ENCODE measurements around the gene CDKL4.

CDKL4 gene

DNA sequence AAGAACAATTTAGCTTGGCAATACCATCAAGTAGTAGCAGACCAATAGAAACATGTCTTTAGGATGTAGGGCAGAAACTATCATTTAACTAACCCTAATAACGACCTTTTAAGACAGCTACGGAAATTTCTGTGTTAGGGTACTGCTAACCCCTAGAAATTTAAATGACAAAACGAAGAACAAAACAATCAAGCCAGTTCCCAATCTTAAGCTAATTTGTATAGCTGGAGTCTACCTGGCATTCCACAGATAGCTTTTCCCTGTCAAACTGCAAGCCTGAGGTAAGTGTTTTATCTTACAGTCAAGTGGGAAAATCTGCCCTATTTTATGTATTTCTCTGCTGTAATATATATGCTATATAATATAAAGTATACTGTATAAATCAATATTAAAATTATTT, 37.6 kb upstream of the CDKL4 start:
- no peak for TF ChIP-seq TCF12 (IDR thresholded peaks at IDR 0.05; ENCODE audit: low read depth)
- TF ChIP-seq ZBTB7A (IDR thresholded peaks at IDR 0.05; ENCODE audit: low read depth), result no peak
- TF ChIP-seq, protein P1, sequence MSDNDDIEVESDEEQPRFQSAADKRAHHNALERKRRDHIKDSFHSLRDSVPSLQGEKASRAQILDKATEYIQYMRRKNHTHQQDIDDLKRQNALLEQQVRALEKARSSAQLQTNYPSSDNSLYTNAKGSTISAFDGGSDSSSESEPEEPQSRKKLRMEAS (IDR thresholded peaks at IDR 0.05), result no peak
- no peak for TF ChIP-seq EGR1 (IDR thresholded peaks at IDR 0.05)
- no peak for TF ChIP-seq CEBPB (IDR thresholded peaks at IDR 0.05)

DNA sequence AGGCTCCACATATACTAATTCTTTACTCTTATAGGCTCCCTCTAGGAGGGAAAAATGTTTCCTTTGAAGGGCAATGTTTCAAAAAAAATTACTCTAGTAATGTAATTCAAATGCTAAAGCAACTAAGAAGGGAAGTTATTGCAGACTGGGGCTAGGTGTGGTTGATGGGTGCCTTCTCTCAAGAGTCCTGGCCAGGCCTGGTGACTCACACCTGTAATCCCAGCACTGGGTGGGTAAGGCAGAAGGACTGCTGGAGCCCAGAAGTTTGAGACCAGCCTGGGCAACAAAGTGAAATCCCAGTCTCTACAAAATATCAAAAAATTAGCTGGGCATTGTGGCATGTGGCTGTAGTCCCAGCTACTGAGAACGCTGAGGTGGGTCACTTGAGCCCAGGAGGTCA, 31.2 kb upstream of the CDKL4 start:
- TF ChIP-seq CREB1 (IDR thresholded peaks at IDR 0.05; ENCODE audit: low read depth), result no peak
- TF ChIP-seq, protein P2, sequence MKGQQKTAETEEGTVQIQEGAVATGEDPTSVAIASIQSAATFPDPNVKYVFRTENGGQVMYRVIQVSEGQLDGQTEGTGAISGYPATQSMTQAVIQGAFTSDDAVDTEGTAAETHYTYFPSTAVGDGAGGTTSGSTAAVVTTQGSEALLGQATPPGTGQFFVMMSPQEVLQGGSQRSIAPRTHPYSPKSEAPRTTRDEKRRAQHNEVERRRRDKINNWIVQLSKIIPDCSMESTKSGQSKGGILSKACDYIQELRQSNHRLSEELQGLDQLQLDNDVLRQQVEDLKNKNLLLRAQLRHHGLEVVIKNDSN (IDR thresholded peaks at IDR 0.05), result no peak
- TF ChIP-seq, protein P3, sequence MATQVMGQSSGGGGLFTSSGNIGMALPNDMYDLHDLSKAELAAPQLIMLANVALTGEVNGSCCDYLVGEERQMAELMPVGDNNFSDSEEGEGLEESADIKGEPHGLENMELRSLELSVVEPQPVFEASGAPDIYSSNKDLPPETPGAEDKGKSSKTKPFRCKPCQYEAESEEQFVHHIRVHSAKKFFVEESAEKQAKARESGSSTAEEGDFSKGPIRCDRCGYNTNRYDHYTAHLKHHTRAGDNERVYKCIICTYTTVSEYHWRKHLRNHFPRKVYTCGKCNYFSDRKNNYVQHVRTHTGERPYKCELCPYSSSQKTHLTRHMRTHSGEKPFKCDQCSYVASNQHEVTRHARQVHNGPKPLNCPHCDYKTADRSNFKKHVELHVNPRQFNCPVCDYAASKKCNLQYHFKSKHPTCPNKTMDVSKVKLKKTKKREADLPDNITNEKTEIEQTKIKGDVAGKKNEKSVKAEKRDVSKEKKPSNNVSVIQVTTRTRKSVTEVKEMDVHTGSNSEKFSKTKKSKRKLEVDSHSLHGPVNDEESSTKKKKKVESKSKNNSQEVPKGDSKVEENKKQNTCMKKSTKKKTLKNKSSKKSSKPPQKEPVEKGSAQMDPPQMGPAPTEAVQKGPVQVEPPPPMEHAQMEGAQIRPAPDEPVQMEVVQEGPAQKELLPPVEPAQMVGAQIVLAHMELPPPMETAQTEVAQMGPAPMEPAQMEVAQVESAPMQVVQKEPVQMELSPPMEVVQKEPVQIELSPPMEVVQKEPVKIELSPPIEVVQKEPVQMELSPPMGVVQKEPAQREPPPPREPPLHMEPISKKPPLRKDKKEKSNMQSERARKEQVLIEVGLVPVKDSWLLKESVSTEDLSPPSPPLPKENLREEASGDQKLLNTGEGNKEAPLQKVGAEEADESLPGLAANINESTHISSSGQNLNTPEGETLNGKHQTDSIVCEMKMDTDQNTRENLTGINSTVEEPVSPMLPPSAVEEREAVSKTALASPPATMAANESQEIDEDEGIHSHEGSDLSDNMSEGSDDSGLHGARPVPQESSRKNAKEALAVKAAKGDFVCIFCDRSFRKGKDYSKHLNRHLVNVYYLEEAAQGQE (IDR thresholded peaks at IDR 0.05; ENCODE audit: low read depth), result no peak

DNA sequence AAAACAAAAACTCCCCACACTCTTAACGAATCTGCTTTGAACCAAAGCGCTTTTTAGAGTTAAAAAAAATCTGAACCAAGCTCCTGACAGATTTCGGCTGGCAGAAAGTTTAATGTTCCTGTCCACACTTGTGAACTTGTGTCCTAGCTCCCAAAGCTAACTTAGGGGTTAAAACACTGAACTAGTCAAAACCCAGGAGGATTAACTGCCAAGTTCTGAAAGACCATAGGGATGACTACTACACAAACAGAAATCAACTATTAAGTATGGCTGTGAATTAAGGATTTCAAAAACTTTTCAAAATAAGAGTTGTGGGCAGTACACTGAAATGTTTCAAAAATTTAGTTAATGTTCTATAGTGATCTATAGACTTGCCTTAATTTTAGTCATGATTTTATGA, 26.2 kb upstream of the CDKL4 start:
- no peak for TF ChIP-seq CEBPB (IDR thresholded peaks at IDR 0.05)
- no peak for TF ChIP-seq CREB1 (IDR thresholded peaks at IDR 0.05; ENCODE audit: low read depth)
- no peak for TF ChIP-seq YY1 (IDR thresholded peaks at IDR 0.05; ENCODE audit: low read depth)
- no peak for TF ChIP-seq TEAD4 (IDR thresholded peaks at IDR 0.05)
- TF ChIP-seq, protein P2 (IDR thresholded peaks at IDR 0.05), result no peak
- TF ChIP-seq, protein P3 (IDR thresholded peaks at IDR 0.05; ENCODE audit: low read depth), result no peak
- no peak for TF ChIP-seq TCF12 (IDR thresholded peaks at IDR 0.05; ENCODE audit: low read depth)
- TF ChIP-seq TAF1 (IDR thresholded peaks at IDR 0.05; ENCODE audit: low read depth), result no peak
- no peak for TF ChIP-seq ZBTB7A (IDR thresholded peaks at IDR 0.05; ENCODE audit: low read depth)
- TF ChIP-seq RAD21 (IDR thresholded peaks at IDR 0.05; ENCODE audit: low read depth), result no peak
- TF ChIP-seq EP300 (IDR thresholded peaks at IDR 0.05; ENCODE audit: borderline replicate concordance), result no peak
- TF ChIP-seq FOXM1 (IDR thresholded peaks at IDR 0.05; ENCODE audit: borderline replicate concordance, low read depth), result no peak
- no peak for TF ChIP-seq NFIC (IDR thresholded peaks at IDR 0.05)
- TF ChIP-seq EGR1 (IDR thresholded peaks at IDR 0.05), result no peak
- TF ChIP-seq, protein P1 (IDR thresholded peaks at IDR 0.05), result no peak

DNA sequence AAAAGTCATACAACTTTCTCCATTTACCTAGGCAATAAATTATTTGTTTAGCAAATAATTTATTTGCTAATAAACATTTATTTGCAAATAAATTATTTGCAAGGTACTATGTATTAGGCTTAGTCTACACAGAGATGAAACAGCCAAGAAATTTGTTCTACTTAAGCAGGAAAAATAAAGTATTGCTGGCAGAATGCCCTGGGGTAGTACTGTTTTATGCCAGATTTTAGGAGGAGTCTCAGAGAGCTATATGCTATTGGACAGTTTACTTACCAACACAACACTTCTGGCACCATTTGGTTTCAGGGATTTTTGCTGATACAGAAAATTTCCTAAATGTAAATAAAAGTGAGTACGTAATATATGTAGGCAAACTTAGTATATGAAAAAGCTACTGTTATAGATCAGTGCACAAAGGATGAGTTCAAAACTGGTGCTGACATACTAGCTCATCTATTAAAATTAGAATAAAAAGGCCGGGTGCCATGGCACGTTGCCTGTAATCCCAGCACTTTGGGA, 23.2 kb upstream of the CDKL4 start:
- TF ChIP-seq CREB1 (IDR thresholded peaks at IDR 0.05; ENCODE audit: low read depth) (no peak), TAF1 (IDR thresholded peaks at IDR 0.05; ENCODE audit: low read depth) (no peak), NFIC (IDR thresholded peaks at IDR 0.05) (no peak), ZBTB7A (IDR thresholded peaks at IDR 0.05; ENCODE audit: low read depth) (no peak), TEAD4 (IDR thresholded peaks at IDR 0.05) (no peak), EGR1 (IDR thresholded peaks at IDR 0.05) (no peak), RAD21 (IDR thresholded peaks at IDR 0.05; ENCODE audit: low read depth) (no peak), YY1 (IDR thresholded peaks at IDR 0.05; ENCODE audit: low read depth) (no peak), FOXM1 (IDR thresholded peaks at IDR 0.05; ENCODE audit: borderline replicate concordance, low read depth) (no peak), EP300 (IDR thresholded peaks at IDR 0.05; ENCODE audit: borderline replicate concordance) (no peak), TCF12 (IDR thresholded peaks at IDR 0.05; ENCODE audit: low read depth) (no peak), CEBPB (IDR thresholded peaks at IDR 0.05) (no peak)
- TF ChIP-seq, protein P3 (IDR thresholded peaks at IDR 0.05; ENCODE audit: low read depth), result no peak
- TF ChIP-seq, protein P1 (IDR thresholded peaks at IDR 0.05), result no peak
- TF ChIP-seq, protein P2 (IDR thresholded peaks at IDR 0.05), result no peak
